HUES64 (cell line): ENCODE results near the gene CFAP210.

ENCODE experiments used
- H3K27ac ChIP-seq: 2 replicates; pipeline ENCODE4 v1.7.0; 2013; ENCODE audit warnings: low read depth, low read length, inconsistent platforms
- H3K27me3 ChIP-seq: 2 replicates; pipeline ENCODE4 v1.6.1; 2013; ENCODE audit warnings: mild to moderate bottlenecking, low read length; ENCODE audit not compliant: insufficient read depth
- H3K36me3 ChIP-seq: 2 replicates; pipeline ENCODE4 v1.6.1; 2013; ENCODE audit warnings: mild to moderate bottlenecking, low read length; ENCODE audit not compliant: insufficient read depth
- H3K4me1 ChIP-seq: 2 replicates; pipeline ENCODE4 v1.6.1; 2013; ENCODE audit warnings: mild to moderate bottlenecking, low read length, moderate library complexity; ENCODE audit not compliant: insufficient read depth
- H3K4me3 ChIP-seq: 2 replicates; pipeline ENCODE4 v1.5.1; 2013; ENCODE audit warnings: mild to moderate bottlenecking, low read length, moderate library complexity
- H3K9ac ChIP-seq: 2 replicates; pipeline ENCODE4 v1.6.1; 2013; ENCODE audit warnings: mild to moderate bottlenecking, low read depth, low read length
- H3K9me3 ChIP-seq: 2 replicates; pipeline ENCODE4 v1.6.1; 2013; ENCODE audit warnings: low read depth, low read length; ENCODE audit not compliant: insufficient read depth
- WGBS: fragments of 150-250, 120-280 bp; methylation state at CpG from one replicate; pipeline ENCODE4 v1.1.7; 2013; ENCODE audit warnings: missing lambda C conversion rate; 5-methylcytosine and 5-hydroxymethylcytosine counted together

Gene CFAP210

GRCh38 chr2:169727065-169727464 is 32.9 kb upstream of the CFAP210 start:
- 71% methylated on average over 4 of the region's 5 CpGs for WGBS
- Histone ChIP-seq H3K36me3 (no peaks in the 10 kb centered on the region), H3K27me3 (no peaks in the 10 kb centered on the region; the same call in 1 of the 2 replicates), H3K4me3 (no peak overlapping the region), H3K9me3 (no peaks in the 10 kb centered on the region), H3K27ac (no peak overlapping the region), H3K4me1 (no peaks in the 10 kb centered on the region), H3K9ac (no peak overlapping the region)

GRCh38 chr2:169721016-169721415 is 26.8 kb upstream of the CFAP210 start:
- 90% methylated on average over 1 of the region's 3 CpGs for WGBS

GRCh38 chr2:169718930-169719504 is 24.8 kb upstream of the CFAP210 start:
- H3K36me3 ChIP-seq: no peaks in the 10 kb centered on the region
- H3K9ac ChIP-seq: no peak overlapping the region
- no peak overlapping the region for H3K4me3 ChIP-seq
- no peak overlapping the region for H3K27ac ChIP-seq
- 87% methylated on average over 2 of the region's 2 CpGs for WGBS
- no peaks in the 10 kb centered on the region for H3K9me3 ChIP-seq
- H3K27me3 ChIP-seq: no peaks in the 10 kb centered on the region
- H3K4me1 ChIP-seq: no peaks in the 10 kb centered on the region

More at GRCh38 chr2:169721016-169721415, 26.8 kb upstream of the CFAP210 start:
- H3K36me3 ChIP-seq: no peaks in the 10 kb centered on the region
- H3K9ac ChIP-seq: no peak overlapping the region
- no peaks in the 10 kb centered on the region for H3K27me3 ChIP-seq
- no peak overlapping the region for H3K27ac ChIP-seq
- no peak overlapping the region for H3K4me3 ChIP-seq
- no peaks in the 10 kb centered on the region for H3K4me1 ChIP-seq
- no peaks in the 10 kb centered on the region for H3K9me3 ChIP-seq

GRCh38 chr2:169717691-169718063 is 23.5 kb upstream of the CFAP210 start:
- Histone ChIP-seq H3K4me1 (no peaks in the 10 kb centered on the region), H3K27ac (no peak overlapping the region), H3K27me3 (no peaks in the 10 kb centered on the region), H3K9ac (no peak overlapping the region), H3K9me3 (no peaks in the 10 kb centered on the region), H3K36me3 (no peaks in the 10 kb centered on the region), H3K4me3 (no peak overlapping the region)
- WGBS: 83% methylated on average over 4 of the region's 4 CpGs

- no peaks in the 10 kb centered on the region for H3K36me3 ChIP-seq
- H3K4me3 ChIP-seq: no peak overlapping the region
- 88% methylated on average over 12 of the region's 12 CpGs for WGBS
- H3K27ac ChIP-seq: no peak overlapping the region
- no peaks in the 10 kb centered on the region for H3K9me3 ChIP-seq
- no peaks in the 10 kb centered on the region for H3K27me3 ChIP-seq
- H3K4me1 ChIP-seq: no peaks in the 10 kb centered on the region
- no peak overlapping the region for H3K9ac ChIP-seq
Observed at GRCh38 chr2:169716938-169717690, 22.9 kb upstream of the CFAP210 start.

GRCh38 chr2:169716238-169716886 is 22.2 kb upstream of the CFAP210 start:
- no peak overlapping the region for H3K27ac ChIP-seq
- no peaks in the 10 kb centered on the region for H3K4me1 ChIP-seq
- H3K4me3 ChIP-seq: no peak overlapping the region
- no peaks in the 10 kb centered on the region for H3K27me3 ChIP-seq
- no peaks in the 10 kb centered on the region; the same call in 1 of the 2 replicates for H3K36me3 ChIP-seq
- no peak overlapping the region for H3K9ac ChIP-seq
- 88% methylated on average over 12 of the region's 12 CpGs for whole genome bisulfite sequencing
- H3K9me3 ChIP-seq: peaks cover 7% of the 10 kb centered on the region; the same call in 1 of the 2 replicates

- no peaks in the 10 kb centered on the region for H3K27me3 ChIP-seq
- H3K9me3 ChIP-seq: peaks cover 9% of the 10 kb centered on the region; the same call in 1 of the 2 replicates
- H3K27ac ChIP-seq: no peak overlapping the region
- no peak overlapping the region for H3K9ac ChIP-seq
- peaks cover 3% of the 10 kb centered on the region; the same call in 1 of the 2 replicates for H3K36me3 ChIP-seq
- H3K4me3 ChIP-seq: no peak overlapping the region
- no peaks in the 10 kb centered on the region for H3K4me1 ChIP-seq
- WGBS: 87% methylated on average over 17 of the region's 17 CpGs
Observed at GRCh38 chr2:169715379-169716237, 21.4 kb upstream of the CFAP210 start.

GRCh38 chr2:169714699-169715098 is 20.5 kb upstream of the CFAP210 start:
- no peak overlapping the region for H3K4me3 ChIP-seq

GRCh38 chr2:169713331-169713730 is 19.1 kb upstream of the CFAP210 start:
- 94% methylated on average over 3 of the region's 3 CpGs for whole genome bisulfite sequencing
- Histone ChIP-seq H3K9ac (no peak overlapping the region), H3K36me3 (peaks cover 9% of the 10 kb centered on the region; the same call in 1 of the 2 replicates), H3K4me1 (no peaks in the 10 kb centered on the region), H3K9me3 (peaks cover 9% of the 10 kb centered on the region; the same call in 1 of the 2 replicates), H3K4me3 (no peak overlapping the region), H3K27me3 (no peaks in the 10 kb centered on the region), H3K27ac (no peak overlapping the region)

More at GRCh38 chr2:169714699-169715098, 20.5 kb upstream of the CFAP210 start:
- Histone ChIP-seq H3K4me1 (no peaks in the 10 kb centered on the region), H3K27ac (no peak overlapping the region), H3K9me3 (peaks cover 9% of the 10 kb centered on the region; the same call in 1 of the 2 replicates), H3K27me3 (no peaks in the 10 kb centered on the region), H3K9ac (no peak overlapping the region), H3K36me3 (peaks cover 9% of the 10 kb centered on the region; the same call in 1 of the 2 replicates)
- 95% methylated on average over 6 of the region's 6 CpGs for WGBS

- Histone ChIP-seq H3K27me3 (no peaks in the 10 kb centered on the region), H3K4me1 (no peaks in the 10 kb centered on the region), H3K9ac (no peak overlapping the region), H3K27ac (no peak overlapping the region), H3K9me3 (peaks cover 9% of the 10 kb centered on the region; the same call in 1 of the 2 replicates), H3K4me3 (no peak overlapping the region), H3K36me3 (peaks cover 9% of the 10 kb centered on the region; the same call in 1 of the 2 replicates)
- WGBS: 92% methylated on average over 9 of the region's 9 CpGs
Observed at GRCh38 chr2:169712791-169713227, 18.6 kb upstream of the CFAP210 start.
